GM13976 (cell line): ENCODE measurements around the gene VPS37D.

Experiments used
- DNase-seq: peaks from one replicate; pipeline ENCODE4 v3.0.0; 2012; ENCODE audit warnings: low spot score
- CTCF ChIP-seq: IDR thresholded peaks from 2 replicates; pipeline ENCODE4 v1.5.1; 2012; ENCODE audit warnings: borderline replicate concordance, mild to moderate bottlenecking; ENCODE audit not compliant: insufficient read depth; ENCODE audit errors: extremely low read depth, missing control alignments, control extremely low read depth
- in situ Hi-C: fragments of 300-500 bp; cut with MboI; formaldehyde crosslinking; loops from one replicate; pipeline ENCODE4 v1.12.0; 2022; ENCODE audit warnings: low sequenced_read_pairs, mixed read lengths, inconsistent platforms; ENCODE audit not compliant: unreplicated experiment

The VPS37D gene

GRCh38 chr7:73688288-73688687, 20.7 kb downstream of the VPS37D start:
- in situ Hi-C loops: no loop called here
- no peak for TF ChIP-seq CTCF

GRCh38 chr7:73690646-73691045, 23.0 kb downstream of the VPS37D start:
- no peak for DNase-seq
- in situ Hi-C loops: no loop called here
- no peak for TF ChIP-seq CTCF

More at GRCh38 chr7:73688288-73688687, 20.7 kb downstream of the VPS37D start:
- no peak for DNase-seq

- no peak for DNase-seq
- no peak for TF ChIP-seq CTCF
- in situ Hi-C loops: no loop called here
Observed at GRCh38 chr7:73696372-73696771, 28.7 kb downstream of the VPS37D start.

- in situ Hi-C loops: no loop called here
- no peak for TF ChIP-seq CTCF
- DNase-seq: no peak
Observed at GRCh38 chr7:73698410-73698809, 30.8 kb downstream of the VPS37D start.

GRCh38 chr7:73699370-73700068, 31.9 kb downstream of the VPS37D start:
- no peak for TF ChIP-seq CTCF
- no peak for DNase-seq
- in situ Hi-C loops: no loop called here

GRCh38 chr7:73700069-73700423, 32.4 kb downstream of the VPS37D start:
- in situ Hi-C loops: no loop called here
- TF ChIP-seq CTCF: no peak
- DNase-seq: no peak
